CD4-positive, CD25-positive, alpha-beta regulatory T cell (primary cell): Measurements from ENCODE around the gene CCL25. TPM values are rescaled to one million over a fixed set of nuclear protein-coding genes. Genes with fewer than 3 reads are reported as not detected.

Source experiments
- ATAC-seq, 2 donors: fragments of 150-1000 bp; cut with Tn5 transposase; one replicate each; pipeline ENCODE4 v1.10.0; 2021; ENCODE audit warnings: low read depth in 2 of 2, moderate number of reproducible peaks in 2 of 2, moderate library complexity in 1 of 2
- DNase-seq, 3 donors: peaks; one replicate each; pipeline versions ENCODE4 v3.0.0 to v3.0.0-alpha.2; 2012 to 2022; ENCODE audit warnings: mixed read lengths in 1 of 3
- H3K27ac ChIP-seq: one replicate; pipeline ENCODE4 v1.7.0; 2013; ENCODE audit warnings: mild to moderate bottlenecking, low read length; ENCODE audit not compliant: insufficient read depth, poor library complexity, severe bottlenecking
- H3K27me3 ChIP-seq: one replicate; pipeline ENCODE4 v1.7.0; 2013; ENCODE audit warnings: low read length; ENCODE audit not compliant: control insufficient read depth, insufficient read depth
- H3K36me3 ChIP-seq: one replicate; pipeline ENCODE4 v1.7.0; 2013; ENCODE audit warnings: mild to moderate bottlenecking, low read length, moderate library complexity; ENCODE audit not compliant: control insufficient read depth, insufficient read depth
- H3K4me1 ChIP-seq: 2 replicates; pipeline ENCODE4 v1.7.0; 2013; ENCODE audit warnings: mild to moderate bottlenecking, low read length; ENCODE audit not compliant: insufficient read depth, control insufficient read depth, poor library complexity, severe bottlenecking
- H3K4me3 ChIP-seq: one replicate; pipeline ENCODE4 v1.7.0; 2013; ENCODE audit warnings: low read depth, mild to moderate bottlenecking, low read length, moderate library complexity
- H3K9me3 ChIP-seq, 2 experiments: 1 replicate in 1 of 2; 2 replicates in 1 of 2; pipeline ENCODE4 v1.7.0; 2013; ENCODE audit warnings: low read length in 2 of 2, mild to moderate bottlenecking in 1 of 2, moderate library complexity in 1 of 2; ENCODE audit not compliant: control insufficient read depth in 2 of 2
- H3K27ac Mint-ChIP-seq, 3 donors: one replicate each; pipeline ENCODE4 v1.8.0; 2020 to 2022; ENCODE audit warnings: mild to moderate bottlenecking in 3 of 3, mixed read lengths in 3 of 3, moderate library complexity in 2 of 3
- H3K27me3 Mint-ChIP-seq: one replicate; pipeline ENCODE4 v1.8.0; 2022; ENCODE audit warnings: mild to moderate bottlenecking, mixed read lengths
- H3K36me3 Mint-ChIP-seq: one replicate; pipeline ENCODE4 v1.8.0; 2020; ENCODE audit warnings: mixed read lengths
- H3K4me1 Mint-ChIP-seq, 4 donors: one replicate each; pipeline ENCODE4 v1.8.0; 2020 to 2022; ENCODE audit warnings: mixed read lengths in 4 of 4, mild to moderate bottlenecking in 1 of 4
- H3K4me3 Mint-ChIP-seq, 4 donors: one replicate each; pipeline ENCODE4 v1.8.0; 2020 to 2022; ENCODE audit warnings: mild to moderate bottlenecking in 4 of 4, mixed read lengths in 4 of 4, moderate library complexity in 3 of 4
- H3K9me3 Mint-ChIP-seq, 7 donors: one replicate each; pipeline ENCODE4 v1.8.0; 2020 to 2022; ENCODE audit warnings: mixed read lengths in 7 of 7, mild to moderate bottlenecking in 3 of 7, moderate library complexity in 2 of 7
- polyA plus RNA-seq, 4 donors: library from polyadenylated mRNA; unstranded; fragments of 300-500 nt; fragmentation: Illumina TruSeq; gene quantifications; one replicate each; pipeline ENCODE4 v1.2.3, GENCODE V29; 2021
- total RNA-seq: library from RNA; stranded (reverse); gene quantifications from one replicate; pipeline ENCODE4 v1.2.3, GENCODE V29; 2022

The CCL25 gene
- total and polyA plus RNA-seq, 5 donors from 2014 or later: 0.48 TPM; not detected in 4

DNA sequence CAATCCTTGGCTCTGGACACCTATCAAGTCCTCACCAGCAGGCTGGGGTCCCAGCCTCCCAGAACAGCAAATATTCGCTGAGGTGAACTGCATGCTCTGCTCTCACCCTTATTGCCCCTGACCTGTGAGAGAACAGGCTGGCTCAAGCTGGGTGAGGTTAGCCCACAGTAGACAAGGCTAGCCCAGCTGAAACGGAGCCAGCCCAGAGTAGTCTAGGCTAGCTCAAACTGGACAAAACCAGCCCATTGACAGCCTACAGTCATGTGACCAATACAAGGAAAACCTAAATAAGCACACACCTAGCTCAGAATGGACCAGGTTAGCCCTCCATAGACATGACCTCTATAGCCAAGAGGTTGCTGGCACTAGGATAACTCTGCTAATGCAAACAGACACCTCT, 38.4 kb downstream of the CCL25 start:
- Histone ChIP-seq H3K27me3 (no peaks in the 10 kb centered on the region), H3K4me3 (no peak overlapping the region), H3K27ac (no peak overlapping the region), H3K9me3 (peaks cover 13 to 19% of the 10 kb centered on the region in 2 experiments), H3K4me1 (no peaks in the 10 kb centered on the region), H3K36me3 (no peaks in the 10 kb centered on the region)
- Mint-ChIP-seq H3K4me1 (no peaks in the 10 kb centered on the region), H3K9me3 (peaks cover 0 to 18% (median 5%) of the 10 kb centered on the region in 7 donors), H3K27ac (no peak overlapping the region), H3K27me3 (no peaks in the 10 kb centered on the region), H3K36me3 (no peaks in the 10 kb centered on the region), H3K4me3 (no peak overlapping the region)
- DNase-seq (no peak), ATAC-seq (no peak)

DNA sequence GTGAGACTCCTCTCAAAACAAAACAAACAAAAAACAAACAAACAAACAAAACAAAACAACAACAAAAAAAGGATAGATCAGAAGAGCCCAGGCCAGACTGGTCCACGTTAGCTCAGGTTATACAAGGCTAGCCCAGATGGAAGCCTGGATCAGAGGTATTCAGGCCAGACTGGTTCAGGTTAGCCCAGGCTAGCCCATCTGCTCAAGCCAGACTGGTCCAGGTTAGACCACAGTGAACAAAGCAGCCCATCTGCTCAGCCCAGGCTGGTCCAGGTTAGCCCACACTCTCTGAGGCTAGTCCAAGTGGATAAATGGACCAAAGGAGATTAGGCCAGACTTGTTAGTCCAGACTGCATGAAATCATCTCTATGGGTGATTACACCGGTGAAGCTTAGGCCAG, 41.2 kb downstream of the CCL25 start:
- H3K36me3 ChIP-seq: no peaks in the 10 kb centered on the region
- H3K27me3 Mint-ChIP-seq: peaks cover 7% of the 10 kb centered on the region
- no peaks in the 10 kb centered on the region for H3K27me3 ChIP-seq
- no peaks in the 10 kb centered on the region for H3K36me3 Mint-ChIP-seq
- H3K4me3 ChIP-seq: no peak overlapping the region
- peaks cover 20 to 33% of the 10 kb centered on the region in 2 experiments for H3K9me3 ChIP-seq
- H3K9me3 Mint-ChIP-seq: peaks cover 0 to 27% (median 8%) of the 10 kb centered on the region in 7 donors
- no peak for ATAC-seq
- H3K27ac ChIP-seq: no peak overlapping the region
- no peak overlapping the region for H3K27ac Mint-ChIP-seq
- no peak overlapping the region for H3K4me3 Mint-ChIP-seq
- H3K4me1 Mint-ChIP-seq: peaks cover 0 to 1% (median 0%) of the 10 kb centered on the region in 4 donors
- H3K4me1 ChIP-seq: no peaks in the 10 kb centered on the region
- DNase-seq: no peak

DNA sequence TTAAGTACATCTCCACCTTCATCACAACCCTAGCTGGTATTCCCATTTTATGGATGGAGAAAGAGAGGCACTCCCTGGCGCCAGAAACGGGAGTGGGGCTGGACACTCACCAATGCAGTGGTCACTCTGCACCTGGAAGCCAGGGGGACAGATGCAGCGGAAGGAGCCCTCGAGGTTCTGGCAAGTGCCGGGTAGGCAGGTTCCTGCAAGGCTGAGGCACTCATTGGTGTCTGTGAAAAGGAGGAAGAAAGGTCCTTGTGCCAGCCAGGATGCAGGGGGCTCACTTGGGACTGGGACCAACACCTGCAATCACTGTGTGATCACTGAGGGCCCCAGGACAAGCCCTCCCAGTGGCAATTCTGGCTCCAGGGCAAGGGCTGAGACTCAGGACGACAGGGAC, 41.8 kb downstream of the CCL25 start:
- peaks cover 0 to 4% (median 0%) of the 10 kb centered on the region in 4 donors for H3K4me1 Mint-ChIP-seq
- H3K27ac Mint-ChIP-seq: no peak overlapping the region
- peaks cover 7% of the 10 kb centered on the region for H3K27me3 Mint-ChIP-seq
- Histone ChIP-seq H3K4me3 (no peak overlapping the region), H3K27me3 (no peaks in the 10 kb centered on the region), H3K36me3 (no peaks in the 10 kb centered on the region), H3K27ac (no peak overlapping the region), H3K9me3 (peaks cover 20 to 33% of the 10 kb centered on the region in 2 experiments), H3K4me1 (no peaks in the 10 kb centered on the region)
- peaks cover 0 to 27% (median 8%) of the 10 kb centered on the region in 7 donors for H3K9me3 Mint-ChIP-seq
- ATAC-seq: no peak
- H3K4me3 Mint-ChIP-seq: no peak overlapping the region
- DNase-seq: no peak
- H3K36me3 Mint-ChIP-seq: no peaks in the 10 kb centered on the region

DNA sequence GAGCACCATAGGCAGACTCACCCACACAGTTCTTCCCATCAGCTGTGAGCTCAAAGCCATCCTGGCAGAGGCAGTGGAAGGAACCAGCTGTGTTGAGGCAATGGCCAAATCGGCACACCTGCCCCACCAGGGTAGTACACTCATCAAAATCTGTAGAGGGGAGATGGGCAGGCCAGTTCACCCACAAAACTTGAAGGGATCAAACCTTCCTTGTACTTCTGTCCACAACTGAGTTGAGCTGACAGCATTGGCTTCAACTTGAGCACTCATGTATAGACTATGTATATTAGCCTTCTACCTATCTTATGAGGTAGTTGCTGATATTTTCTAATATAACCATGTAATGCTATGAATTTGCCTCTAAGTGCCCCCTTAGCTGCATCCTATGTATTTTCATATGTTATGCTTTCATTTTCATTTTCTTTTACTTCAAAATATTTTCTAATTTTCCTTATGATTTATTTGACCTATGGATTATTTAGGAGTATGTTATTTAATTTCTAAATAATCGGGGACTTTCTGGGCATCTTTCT, 42.9 kb downstream of the CCL25 start:
- H3K36me3 Mint-ChIP-seq: no peaks in the 10 kb centered on the region
- H3K4me1 Mint-ChIP-seq: peaks cover 0 to 4% (median 0%) of the 10 kb centered on the region in 4 donors
- H3K9me3 Mint-ChIP-seq: peaks cover 0 to 27% (median 8%) of the 10 kb centered on the region in 7 donors
- DNase-seq (no peak), ATAC-seq (no peak)
- peaks cover 7% of the 10 kb centered on the region for H3K27me3 Mint-ChIP-seq
- Histone ChIP-seq H3K27ac (no peak overlapping the region), H3K27me3 (no peaks in the 10 kb centered on the region), H3K36me3 (no peaks in the 10 kb centered on the region), H3K9me3 (peaks cover 20 to 33% of the 10 kb centered on the region in 2 experiments), H3K4me1 (no peaks in the 10 kb centered on the region), H3K4me3 (no peak overlapping the region)
- H3K27ac Mint-ChIP-seq: no peak overlapping the region
- no peak overlapping the region for H3K4me3 Mint-ChIP-seq

DNA sequence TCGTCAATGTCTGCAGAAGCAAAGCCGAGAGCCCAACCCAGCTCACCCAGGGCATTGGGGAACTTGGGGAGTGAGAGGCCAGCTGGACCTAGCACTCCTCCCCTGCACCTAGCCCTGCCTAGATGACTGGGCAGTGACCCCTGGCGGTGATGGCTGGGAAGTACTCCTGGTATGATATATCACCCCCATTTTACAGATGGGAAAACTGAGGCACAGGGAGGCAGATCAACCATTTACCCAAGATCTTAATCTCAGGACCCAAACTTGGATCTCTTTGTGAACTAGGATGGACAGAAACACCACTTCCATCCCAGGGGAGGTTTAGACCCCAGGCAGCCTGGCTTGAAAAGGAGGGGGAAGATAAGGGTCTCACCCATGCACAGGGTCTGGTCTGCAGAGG, 43.5 kb downstream of the CCL25 start:
- Histone ChIP-seq H3K27me3 (no peaks in the 10 kb centered on the region), H3K9me3 (peaks cover 20 to 33% of the 10 kb centered on the region in 2 experiments), H3K27ac (no peak overlapping the region), H3K4me1 (no peaks in the 10 kb centered on the region), H3K36me3 (no peaks in the 10 kb centered on the region), H3K4me3 (no peak overlapping the region)
- peaks cover 0 to 27% (median 8%) of the 10 kb centered on the region in 7 donors for H3K9me3 Mint-ChIP-seq
- no peaks in the 10 kb centered on the region for H3K36me3 Mint-ChIP-seq
- H3K4me3 Mint-ChIP-seq: no peak overlapping the region
- ATAC-seq: no peak
- H3K4me1 Mint-ChIP-seq: peaks cover 0 to 4% (median 0%) of the 10 kb centered on the region in 4 donors
- DNase-seq: no peak
- no peak overlapping the region for H3K27ac Mint-ChIP-seq
- H3K27me3 Mint-ChIP-seq: peaks cover 7% of the 10 kb centered on the region

DNA sequence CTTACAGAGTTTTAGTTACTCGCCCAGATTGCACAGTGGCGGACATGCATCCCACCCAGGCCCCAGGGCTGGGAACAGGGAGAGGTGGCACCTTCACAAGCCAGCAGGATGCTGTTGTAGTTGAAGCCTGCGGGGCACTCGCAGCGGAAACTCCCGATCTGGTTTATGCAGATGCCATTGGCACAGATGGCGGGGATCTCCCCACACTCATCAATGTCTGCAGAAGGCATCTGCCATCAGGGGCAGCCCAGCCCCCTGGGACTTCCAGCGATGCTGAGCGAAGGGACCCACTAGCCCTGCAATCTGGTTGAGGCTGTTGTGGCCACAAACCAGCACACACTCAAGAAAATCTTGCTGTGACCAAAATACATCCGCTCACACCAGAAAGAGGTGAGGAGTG, 44.6 kb downstream of the CCL25 start:
- Histone ChIP-seq H3K4me3 (no peak overlapping the region), H3K36me3 (no peaks in the 10 kb centered on the region), H3K27me3 (no peaks in the 10 kb centered on the region), H3K9me3 (peaks cover 20 to 33% of the 10 kb centered on the region in 2 experiments), H3K4me1 (no peaks in the 10 kb centered on the region), H3K27ac (no peak overlapping the region)
- Mint-ChIP-seq H3K36me3 (no peaks in the 10 kb centered on the region), H3K4me1 (peaks cover 0 to 4% (median 0%) of the 10 kb centered on the region in 4 donors), H3K27ac (no peak overlapping the region), H3K27me3 (peaks cover 7% of the 10 kb centered on the region), H3K9me3 (peaks cover 0 to 27% (median 8%) of the 10 kb centered on the region in 7 donors), H3K4me3 (no peak overlapping the region)
- DNase-seq: no peak
- no peak for ATAC-seq

DNA sequence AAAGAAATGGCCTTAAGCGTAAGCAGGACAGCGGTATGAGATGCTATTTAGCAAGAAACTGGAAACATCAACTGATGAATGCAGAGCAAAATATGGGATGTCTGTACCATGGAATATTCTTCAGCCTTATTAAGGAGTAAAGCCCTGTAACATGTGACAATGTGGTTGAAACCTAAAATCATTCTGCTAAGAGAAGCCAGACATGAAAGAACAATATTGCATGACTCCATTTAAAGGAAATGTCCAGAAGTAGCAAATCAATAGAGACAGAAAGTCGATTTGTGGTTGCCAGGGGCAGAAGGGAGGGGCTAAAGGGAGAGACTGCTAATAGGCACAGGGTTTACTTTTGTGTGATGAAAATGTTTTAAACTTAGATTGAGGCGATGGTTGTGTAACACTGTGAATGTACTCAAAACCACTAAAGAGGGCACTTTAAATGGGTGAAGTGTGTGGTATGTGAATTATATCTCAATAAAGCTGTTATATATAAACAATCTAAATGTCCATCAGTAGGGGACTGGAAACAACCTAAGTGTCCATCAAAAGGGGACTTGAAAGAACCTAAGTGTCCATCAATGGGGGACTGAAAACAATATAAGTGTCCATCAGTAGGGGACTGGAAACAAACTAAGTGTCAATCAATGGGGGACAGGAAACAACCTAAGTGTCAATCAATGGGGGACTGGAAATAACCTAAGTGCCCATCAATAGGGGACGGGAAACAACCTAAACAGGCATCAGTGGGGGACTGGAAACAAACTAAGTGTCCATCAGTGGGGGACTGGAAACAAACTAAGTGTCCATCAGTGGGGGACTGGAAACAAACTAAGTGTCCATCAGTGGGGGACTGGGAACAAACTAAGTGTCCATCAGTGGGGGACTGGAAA, 45.4 kb downstream of the CCL25 start:
- H3K4me1 ChIP-seq: no peaks in the 10 kb centered on the region
- no peak overlapping the region for H3K27ac ChIP-seq
- H3K9me3 ChIP-seq: peaks cover 20 to 33% of the 10 kb centered on the region in 2 experiments
- no peak overlapping the region for H3K4me3 ChIP-seq
- ATAC-seq: no peak
- Mint-ChIP-seq H3K27ac (peak overlapping the region in 1 of 3 donors; percentile 17), H3K4me3 (no peak overlapping the region), H3K4me1 (peaks cover 0 to 4% (median 0%) of the 10 kb centered on the region in 4 donors), H3K27me3 (peaks cover 7% of the 10 kb centered on the region), H3K9me3 (peaks cover 0 to 27% (median 8%) of the 10 kb centered on the region in 7 donors), H3K36me3 (no peaks in the 10 kb centered on the region)
- DNase-seq: no peak
- H3K36me3 ChIP-seq: no peaks in the 10 kb centered on the region
- H3K27me3 ChIP-seq: no peaks in the 10 kb centered on the region
